Endothelial cell of umbilical vein (primary cell): Measurements from ENCODE around the gene LENEP. TPM values are rescaled to one million over a fixed set of nuclear protein-coding genes. Genes with fewer than 3 reads are reported as not detected.

Experiments used
- BruUV-seq: library from RNA; stranded (reverse); fragments of 400-500 nt; replicated peaks from 2 replicates; lab custom pipeline; 2021; lab: Mats Ljungman, UMichigan
- CTCF ChIA-PET: fragments of 300-600, 350-600 bp; sonication (Branson Sonifier 250); formaldehyde crosslinking; loops from one replicate; lab custom pipeline; 2021; ENCODE audit warnings: antibody characterized with exemption, inconsistent platforms; lab: Charles Lee
- POLR2A ChIA-PET: fragments of 300-600, 350-600 bp; sonication (Branson Sonifier 250); formaldehyde crosslinking; loops from one replicate; lab custom pipeline; 2021; ENCODE audit warnings: antibody characterized with exemption, inconsistent platforms; lab: Charles Lee
- DNase-seq: peaks from one replicate; pipeline ENCODE4 v3.0.0-alpha.2; 2011; ENCODE audit warnings: low read depth, low spot score
- FAIRE-seq: peaks from 2 replicates; lab custom pipeline; 2011; peaks lifted over from hg19 to GRCh38; lab: Jason Lieb, UNC
- H2AFZ ChIP-seq: 2 replicates; pipeline ENCODE4 v1.6.0; 2012; ENCODE audit warnings: low read depth, low read length, control low read depth, inconsistent platforms
- H3K27ac ChIP-seq: 2 replicates; pipeline ENCODE4 v1.5.1; 2011; ENCODE audit warnings: low read depth, mild to moderate bottlenecking, control low read depth, low read length, moderate library complexity; ENCODE audit not compliant: insufficient read depth
- H3K27me3 ChIP-seq, 2 experiments: 2 replicates each; pipeline versions ENCODE4 v1.6.0 to v1.6.1; 2011; ENCODE audit warnings: low read length in 2 of 2, mixed read lengths in 1 of 2; ENCODE audit not compliant: control insufficient read depth in 2 of 2, insufficient read depth in 2 of 2
- H3K36me3 ChIP-seq, 2 experiments: 2 replicates in 1 of 2; 3 replicates in 1 of 2; pipeline ENCODE4 v1.5.1; 2011; ENCODE audit warnings: low read length in 2 of 2, mild to moderate bottlenecking in 1 of 2, moderate library complexity in 1 of 2; ENCODE audit not compliant: control insufficient read depth in 2 of 2, insufficient read depth in 2 of 2; ENCODE audit errors: extremely low read depth in 1 of 2
- H3K4me1 ChIP-seq: 3 replicates; pipeline ENCODE4 v1.5.1; 2011; ENCODE audit warnings: mild to moderate bottlenecking, low read length; ENCODE audit not compliant: control insufficient read depth, insufficient read depth; ENCODE audit errors: extremely low read depth
- H3K4me2 ChIP-seq: 2 replicates; pipeline ENCODE4 v1.6.1; 2011; ENCODE audit warnings: low read length, control low read depth, mixed read lengths; ENCODE audit not compliant: insufficient read depth
- H3K4me3 ChIP-seq, 3 experiments: fragments of 200-600 bp in 1 of 3; sonication (generic), shearing (Covaris generic) in 1 of 3; replicated peaks in 1 of 3; 2 replicates each; pipeline ENCODE4 v1.5.1; 2011 to 2016; ENCODE audit warnings: control low read depth in 3 of 3, low read length in 3 of 3, mild to moderate bottlenecking in 2 of 3, inconsistent platforms in 1 of 3, low read depth in 1 of 3, moderate library complexity in 1 of 3; ENCODE audit not compliant: insufficient read depth in 1 of 3
- H3K79me2 ChIP-seq: 2 replicates; pipeline ENCODE4 v1.6.0; 2012; ENCODE audit warnings: low read length, inconsistent platforms; ENCODE audit not compliant: control insufficient read depth, insufficient read depth
- H3K9ac ChIP-seq: replicated peaks from 2 replicates; pipeline ENCODE3; 2011; ENCODE audit warnings: low read length, control low read depth; ENCODE audit not compliant: insufficient read depth; ENCODE audit errors: extremely low read depth
- H3K9me1 ChIP-seq: replicated peaks from 3 replicates; pipeline ENCODE4 v1.6.0; 2011; ENCODE audit warnings: mild to moderate bottlenecking, low read length; ENCODE audit not compliant: control insufficient read depth, insufficient read depth; ENCODE audit errors: extremely low read depth
- H3K9me3 ChIP-seq: replicated peaks from 2 replicates; pipeline ENCODE4 v1.5.1; 2012; ENCODE audit warnings: low read length, inconsistent platforms; ENCODE audit not compliant: control insufficient read depth, insufficient read depth
- H4K20me1 ChIP-seq: replicated peaks from 2 replicates; pipeline ENCODE3; 2011; ENCODE audit warnings: mild to moderate bottlenecking, low read length; ENCODE audit not compliant: control insufficient read depth, insufficient read depth; ENCODE audit errors: extremely low read depth
- EZH2 ChIP-seq: IDR thresholded peaks from 2 replicates; pipeline ENCODE4 v1.6.1; 2012; ENCODE audit warnings: borderline replicate concordance, low read depth, mild to moderate bottlenecking, moderate library complexity, low read length, inconsistent platforms; ENCODE audit not compliant: severe bottlenecking
- FOS ChIP-seq: IDR thresholded peaks from 2 replicates; pipeline ENCODE4 v1.6.1; 2011; ENCODE audit warnings: mild to moderate bottlenecking, low read length, moderate library complexity, borderline replicate concordance; ENCODE audit not compliant: insufficient read depth
- GATA2 ChIP-seq: IDR thresholded peaks from 2 replicates; pipeline ENCODE4 v1.7.0; 2011; ENCODE audit warnings: low read depth, mild to moderate bottlenecking, moderate library complexity, mixed read lengths, low read length; ENCODE audit not compliant: insufficient read length, insufficient read depth
- JUN ChIP-seq: IDR thresholded peaks from 2 replicates; pipeline ENCODE4 v1.6.1; 2011; ENCODE audit warnings: borderline replicate concordance, low read depth; ENCODE audit not compliant: insufficient read length, insufficient read depth
- MYC ChIP-seq: IDR thresholded peaks from one replicate; pipeline ENCODE4 v1.6.1; 2011; ENCODE audit warnings: mild to moderate bottlenecking, low read depth, low read length
- POLR2A ChIP-seq: IDR thresholded peaks from 2 replicates; pipeline ENCODE4 v1.6.1; 2012; ENCODE audit warnings: low read depth, mild to moderate bottlenecking, control low read depth, low read length
- POLR2AphosphoS5 ChIP-seq: IDR thresholded peaks from 2 replicates; pipeline ENCODE4 v1.6.1; 2012; ENCODE audit warnings: low read depth, mild to moderate bottlenecking, control low read depth, low read length, moderate library complexity; ENCODE audit not compliant: insufficient read depth
- dilution Hi-C: fragments of 300-500 bp; cut with MboI; formaldehyde crosslinking; loops from one replicate; pipeline ENCODE4 v1.15.0; 2019; ENCODE audit warnings: low sequenced_read_pairs; ENCODE audit not compliant: extremely low pct_ligation_motif_present
- intact Hi-C: fragments of 100-400 bp; cut with micrococcal nuclease; formaldehyde crosslinking; loops from one replicate; pipeline ENCODE4 v1.10.0; 2022
- polyA plus RNA-seq, 4 experiments: library from polyadenylated mRNA; depleted of rRNA in 3 of 4; stranded (reverse) in 3 of 4; unstranded in 1 of 4; fragments of >200 nt; gene quantifications; 2 replicates each; pipeline versions ENCODE4 v1.2.1 to v1.2.3, GENCODE V29; 2011 to 2012; ENCODE audit warnings: missing spikeins in 1 of 4
- total RNA-seq: library from RNA; stranded (reverse); gene quantifications from 2 replicates; pipeline ENCODE4 v1.2.3, GENCODE V29; 2021
- TF ChIP-seq, protein P1 (sequence below): IDR thresholded peaks from 2 replicates; pipeline ENCODE4 v1.6.1; 2011; ENCODE audit not compliant: insufficient read depth, insufficient read length
- TF ChIP-seq, protein P2 (sequence below), 2 donors: IDR thresholded peaks; 1 replicate in 1 of 2; 2 replicates in 1 of 2; pipeline ENCODE4 v1.5.1; 2011; ENCODE audit warnings: low read length in 2 of 2, mild to moderate bottlenecking in 2 of 2, moderate library complexity in 2 of 2, control low read depth in 1 of 2, inconsistent platforms in 1 of 2, low read depth in 1 of 2; ENCODE audit not compliant: insufficient read depth in 1 of 2; ENCODE audit errors: extremely low read depth in 1 of 2

Gene LENEP
- total and polyA plus RNA-seq, 2 donors (not counting 3 experiments of a cell fraction or from before 2014, with no cell fraction given): 0.64 TPM; not detected in 1

DNA sequence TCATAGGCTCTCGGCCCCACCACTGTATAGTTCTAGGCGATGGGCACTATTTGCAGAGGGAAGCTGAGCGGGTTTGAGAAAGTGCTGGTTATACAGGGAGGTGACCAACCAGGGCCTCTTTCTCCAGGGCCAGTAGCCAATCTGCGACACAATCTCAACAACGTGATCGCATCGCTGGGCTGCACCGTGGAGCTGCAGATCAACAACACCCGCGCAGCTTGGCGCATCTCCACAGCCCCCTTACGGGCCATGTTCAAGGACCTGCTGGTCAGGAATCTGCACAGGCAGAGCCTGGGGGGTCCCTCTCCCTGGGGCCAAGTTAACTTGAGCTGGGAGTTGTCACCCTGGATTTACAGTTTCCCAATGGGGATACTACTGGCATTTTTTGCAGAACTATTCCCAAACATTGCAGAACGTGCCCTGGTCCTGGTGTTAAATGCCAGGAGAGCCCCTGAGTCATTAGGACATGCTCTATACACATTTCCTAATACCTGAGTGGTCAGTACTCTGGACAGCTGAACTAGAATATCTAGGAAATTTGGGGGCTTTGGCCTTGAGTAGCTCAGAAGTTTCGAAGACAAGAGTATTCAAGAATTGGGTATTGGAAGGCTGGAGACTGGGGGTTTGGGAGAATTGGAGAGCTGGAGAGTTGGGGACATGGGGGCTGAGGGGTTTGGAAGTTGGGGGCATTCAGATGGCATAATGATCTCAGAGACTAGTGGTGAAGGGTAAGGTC is 47.1 kb downstream of the LENEP start:
- H3K9me1 ChIP-seq: no peaks in the 10 kb centered on the region
- no TSS peak for BruUV-seq
- peaks cover 0 to 5% of the 10 kb centered on the region in 2 experiments for H3K27me3 ChIP-seq
- H3K4me2 ChIP-seq: no peak overlapping the region
- no peak overlapping the region for H3K9ac ChIP-seq
- H3K4me1 ChIP-seq: peaks cover 16% of the 10 kb centered on the region
- dilution Hi-C loops: no loop called here
- no peak overlapping the region for H3K27ac ChIP-seq
- FAIRE-seq (no peak), DNase-seq (no peak)
- H3K9me3 ChIP-seq: no peaks in the 10 kb centered on the region
- ChIA-PET POLR2A (no interaction called here), CTCF (interaction anchor here (0.7 to 3.0 kb wide), 7 partner anchors 11 to 371 kb away, joined by 3 to 13 read pairs (median 5); partner anchors contain the start of gene ADAM15)
- H3K36me3 ChIP-seq: no peaks in the 10 kb centered on the region
- intact Hi-C loops: no loop called here
- H4K20me1 ChIP-seq: no peaks in the 10 kb centered on the region
- no peak overlapping the region for H2AFZ ChIP-seq
- TF ChIP-seq, protein P1, sequence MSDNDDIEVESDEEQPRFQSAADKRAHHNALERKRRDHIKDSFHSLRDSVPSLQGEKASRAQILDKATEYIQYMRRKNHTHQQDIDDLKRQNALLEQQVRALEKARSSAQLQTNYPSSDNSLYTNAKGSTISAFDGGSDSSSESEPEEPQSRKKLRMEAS: no peak
- TF ChIP-seq, protein P2, sequence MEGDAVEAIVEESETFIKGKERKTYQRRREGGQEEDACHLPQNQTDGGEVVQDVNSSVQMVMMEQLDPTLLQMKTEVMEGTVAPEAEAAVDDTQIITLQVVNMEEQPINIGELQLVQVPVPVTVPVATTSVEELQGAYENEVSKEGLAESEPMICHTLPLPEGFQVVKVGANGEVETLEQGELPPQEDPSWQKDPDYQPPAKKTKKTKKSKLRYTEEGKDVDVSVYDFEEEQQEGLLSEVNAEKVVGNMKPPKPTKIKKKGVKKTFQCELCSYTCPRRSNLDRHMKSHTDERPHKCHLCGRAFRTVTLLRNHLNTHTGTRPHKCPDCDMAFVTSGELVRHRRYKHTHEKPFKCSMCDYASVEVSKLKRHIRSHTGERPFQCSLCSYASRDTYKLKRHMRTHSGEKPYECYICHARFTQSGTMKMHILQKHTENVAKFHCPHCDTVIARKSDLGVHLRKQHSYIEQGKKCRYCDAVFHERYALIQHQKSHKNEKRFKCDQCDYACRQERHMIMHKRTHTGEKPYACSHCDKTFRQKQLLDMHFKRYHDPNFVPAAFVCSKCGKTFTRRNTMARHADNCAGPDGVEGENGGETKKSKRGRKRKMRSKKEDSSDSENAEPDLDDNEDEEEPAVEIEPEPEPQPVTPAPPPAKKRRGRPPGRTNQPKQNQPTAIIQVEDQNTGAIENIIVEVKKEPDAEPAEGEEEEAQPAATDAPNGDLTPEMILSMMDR (IDR thresholded peaks at IDR 0.05; ENCODE audit: extremely low read depth in 1 of 2, insufficient read depth in 1 of 2, low read depth in 1 of 2, low read length in 2 of 2): no peak
- TF ChIP-seq GATA2 (no peak), FOS (no peak), EZH2 (no peak), MYC (no peak), POLR2A (no peak), JUN (no peak), POLR2AphosphoS5 (no peak)
- H3K4me3 ChIP-seq: no peak overlapping the region
- H3K79me2 ChIP-seq: no peaks in the 10 kb centered on the region
